ENCODE results near the gene AMPD2. TPM values are rescaled to one million over a fixed set of nuclear protein-coding genes. Genes with fewer than 3 reads are reported as not detected.

The AMPD2 gene
- total RNA-seq, 1 experiment from 2014 or later: 34.0 TPM

DNA sequence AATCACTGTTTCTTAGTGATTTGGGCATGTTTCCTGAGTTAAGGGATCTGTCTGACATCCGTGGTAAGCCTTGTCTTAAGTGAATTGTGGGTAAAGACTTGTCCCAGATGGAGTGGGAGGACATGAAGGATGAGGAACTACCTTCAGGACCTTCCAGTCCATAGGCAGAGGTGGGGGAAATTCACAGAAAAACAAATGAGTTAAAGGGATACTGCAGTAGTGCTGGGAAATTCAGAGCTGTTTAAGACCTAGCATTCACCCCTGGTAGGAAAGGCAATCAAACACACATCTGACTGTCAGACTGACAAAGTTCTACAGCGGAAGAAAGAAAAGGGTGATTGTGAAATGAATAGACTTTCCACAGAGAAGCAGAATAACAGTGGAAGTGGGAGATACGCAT lies 3.2 kb upstream of the AMPD2 start:
- Mint-ChIP-seq H3K27me3 (ENCODE audit: unreplicated experiment) (no peaks in the 10 kb centered on the region), H3K9me3 (ENCODE audit: low read depth, unreplicated experiment) (no peaks in the 10 kb centered on the region), H3K4me3 (ENCODE audit: low read depth, unreplicated experiment) (no peak overlapping the region), H3K36me3 (ENCODE audit: insufficient read depth, unreplicated experiment) (peaks cover 22% of the 10 kb centered on the region), H3K4me1 (ENCODE audit: low read depth, unreplicated experiment) (peaks cover 28% of the 10 kb centered on the region), H3K27ac (ENCODE audit: unreplicated experiment) (no peak overlapping the region)
- CTCF ChIA-PET: interaction anchor here (1.2 kb wide), 1 partner anchor 68 kb away, joined by 9 read pairs; the partner anchor contains the start of gene GNAI3
- no peak for DNase-seq
- intact Hi-C loops (cut with micrococcal nuclease; ENCODE audit: unreplicated experiment): loop anchor here (5.0 kb wide), 1 partner anchor 69 kb away; the partner anchor contains the start of gene GNAI3
- BruUV-seq (replicated peaks): no TSS peak
- TF ChIP-seq, protein P1, sequence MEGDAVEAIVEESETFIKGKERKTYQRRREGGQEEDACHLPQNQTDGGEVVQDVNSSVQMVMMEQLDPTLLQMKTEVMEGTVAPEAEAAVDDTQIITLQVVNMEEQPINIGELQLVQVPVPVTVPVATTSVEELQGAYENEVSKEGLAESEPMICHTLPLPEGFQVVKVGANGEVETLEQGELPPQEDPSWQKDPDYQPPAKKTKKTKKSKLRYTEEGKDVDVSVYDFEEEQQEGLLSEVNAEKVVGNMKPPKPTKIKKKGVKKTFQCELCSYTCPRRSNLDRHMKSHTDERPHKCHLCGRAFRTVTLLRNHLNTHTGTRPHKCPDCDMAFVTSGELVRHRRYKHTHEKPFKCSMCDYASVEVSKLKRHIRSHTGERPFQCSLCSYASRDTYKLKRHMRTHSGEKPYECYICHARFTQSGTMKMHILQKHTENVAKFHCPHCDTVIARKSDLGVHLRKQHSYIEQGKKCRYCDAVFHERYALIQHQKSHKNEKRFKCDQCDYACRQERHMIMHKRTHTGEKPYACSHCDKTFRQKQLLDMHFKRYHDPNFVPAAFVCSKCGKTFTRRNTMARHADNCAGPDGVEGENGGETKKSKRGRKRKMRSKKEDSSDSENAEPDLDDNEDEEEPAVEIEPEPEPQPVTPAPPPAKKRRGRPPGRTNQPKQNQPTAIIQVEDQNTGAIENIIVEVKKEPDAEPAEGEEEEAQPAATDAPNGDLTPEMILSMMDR (IDR thresholded peaks at IDR 0.05; ENCODE audit: unreplicated experiment): no peak

DNA sequence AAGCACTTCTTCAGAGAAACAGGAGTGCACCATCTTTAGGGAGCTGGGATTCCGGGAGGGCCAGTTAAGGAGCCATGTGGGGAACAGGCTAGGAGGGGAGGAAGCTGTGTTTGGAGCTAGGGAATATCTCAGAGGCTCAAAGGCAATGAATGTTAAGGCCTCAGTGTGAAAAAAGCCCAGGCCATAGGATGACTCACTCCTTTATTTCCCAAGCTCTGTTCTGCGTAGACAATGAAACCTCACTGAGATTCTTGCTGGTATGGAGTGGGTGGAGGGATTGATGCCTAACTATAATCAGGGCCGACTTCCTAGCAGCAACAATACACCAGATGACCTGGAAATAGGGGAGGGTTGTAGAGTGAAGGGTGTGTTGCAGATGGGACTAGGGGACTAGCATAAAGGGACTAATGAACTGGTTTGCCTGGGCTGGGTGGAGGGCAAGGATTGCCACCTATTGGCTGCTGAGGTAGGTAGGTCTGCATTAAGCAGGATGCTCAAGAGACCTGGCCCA lies 2.3 kb upstream of the AMPD2 start:
- peaks cover 30% of the 10 kb centered on the region for H3K36me3 Mint-ChIP-seq (ENCODE audit: insufficient read depth, unreplicated experiment)
- H3K9me3 Mint-ChIP-seq (ENCODE audit: low read depth, unreplicated experiment): no peaks in the 10 kb centered on the region
- intact Hi-C loops (cut with micrococcal nuclease; ENCODE audit: unreplicated experiment): loop anchor here (5.0 kb wide), 1 partner anchor 70 kb away; the partner anchor contains the start of gene GNAI3
- H3K4me1 Mint-ChIP-seq (ENCODE audit: low read depth, unreplicated experiment): peaks cover 35% of the 10 kb centered on the region
- DNase-seq: peak; percentile 14
- no peak overlapping the region for H3K4me3 Mint-ChIP-seq (ENCODE audit: low read depth, unreplicated experiment)
- BruUV-seq (replicated peaks): no TSS peak
- H3K27me3 Mint-ChIP-seq (ENCODE audit: unreplicated experiment): no peaks in the 10 kb centered on the region
- CTCF ChIA-PET: interaction anchor here (1.0 to 1.2 kb wide), 3 partner anchors 21 to 71 kb away, joined by 3 to 9 read pairs (median 4); partner anchors contain the start of gene GNAI3
- H3K27ac Mint-ChIP-seq (ENCODE audit: unreplicated experiment): no peak overlapping the region
- TF ChIP-seq, protein P1 (IDR thresholded peaks at IDR 0.05; ENCODE audit: unreplicated experiment): no peak

DNA sequence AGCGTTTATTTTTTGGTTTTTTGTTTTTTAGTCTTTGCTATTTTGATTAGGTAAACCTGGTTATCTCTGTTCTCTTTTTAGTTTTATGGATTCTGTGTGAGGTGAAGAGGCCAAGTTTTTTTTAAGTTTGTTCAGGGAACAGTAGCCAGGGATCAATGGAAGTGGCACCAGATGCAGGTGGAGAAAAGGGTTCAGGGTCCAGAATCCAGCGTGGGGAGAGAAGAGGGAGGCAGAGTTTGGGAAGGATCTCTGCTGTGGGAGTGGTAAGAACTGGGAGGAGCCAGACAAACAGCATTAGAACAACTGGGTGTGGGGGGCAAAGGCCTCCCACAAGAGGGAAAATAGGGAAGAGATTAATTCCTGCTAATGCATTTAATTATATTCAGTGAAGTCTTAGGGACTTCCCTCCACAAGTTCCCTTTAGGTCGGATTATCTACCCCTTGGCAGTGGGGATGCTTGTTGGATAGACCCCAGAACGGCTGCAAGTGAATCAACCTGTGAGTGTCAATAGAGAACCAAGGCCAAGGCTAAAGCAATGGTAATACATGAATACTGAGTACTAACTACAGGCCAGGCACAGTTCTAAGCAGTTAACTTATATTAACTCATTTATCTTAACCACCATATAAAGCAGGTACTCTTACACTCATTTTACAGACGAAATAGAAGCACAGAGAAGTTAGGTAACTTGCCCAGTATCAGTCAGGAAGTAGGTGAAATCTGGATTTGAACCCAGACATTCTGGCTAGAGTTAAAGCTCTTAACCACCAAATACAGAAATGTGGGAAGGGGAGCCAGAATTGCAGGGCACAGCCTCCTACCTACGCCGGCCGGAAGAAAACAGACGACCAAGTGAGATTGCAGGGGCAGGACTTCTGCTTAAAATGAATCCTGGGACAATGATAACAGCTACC lies 719 bp upstream of the AMPD2 start:
- TSS peak; percentile 52 for BruUV-seq (replicated peaks)
- Mint-ChIP-seq H3K4me3 (ENCODE audit: low read depth, unreplicated experiment) (peak overlapping the region; percentile 93), H3K27ac (ENCODE audit: unreplicated experiment) (peak overlapping the region; percentile 94), H3K9me3 (ENCODE audit: low read depth, unreplicated experiment) (no peaks in the 10 kb centered on the region), H3K27me3 (ENCODE audit: unreplicated experiment) (no peaks in the 10 kb centered on the region), H3K4me1 (ENCODE audit: low read depth, unreplicated experiment) (peaks cover 35% of the 10 kb centered on the region), H3K36me3 (ENCODE audit: insufficient read depth, unreplicated experiment) (peaks cover 36% of the 10 kb centered on the region)
- intact Hi-C loops (cut with micrococcal nuclease; ENCODE audit: unreplicated experiment): loop anchor here (5.0 kb wide), 1 partner anchor 72 kb away; the partner anchor contains the start of gene GNAI3
- TF ChIP-seq, protein P1 (IDR thresholded peaks at IDR 0.05; ENCODE audit: unreplicated experiment): no peak
- DNase-seq: no peak
- CTCF ChIA-PET: interaction anchor here (0.7 to 1.5 kb wide), 2 partner anchors 16 to 21 kb away, joined by 3 to 6 read pairs; no protein-coding TSS in a partner anchor

DNA sequence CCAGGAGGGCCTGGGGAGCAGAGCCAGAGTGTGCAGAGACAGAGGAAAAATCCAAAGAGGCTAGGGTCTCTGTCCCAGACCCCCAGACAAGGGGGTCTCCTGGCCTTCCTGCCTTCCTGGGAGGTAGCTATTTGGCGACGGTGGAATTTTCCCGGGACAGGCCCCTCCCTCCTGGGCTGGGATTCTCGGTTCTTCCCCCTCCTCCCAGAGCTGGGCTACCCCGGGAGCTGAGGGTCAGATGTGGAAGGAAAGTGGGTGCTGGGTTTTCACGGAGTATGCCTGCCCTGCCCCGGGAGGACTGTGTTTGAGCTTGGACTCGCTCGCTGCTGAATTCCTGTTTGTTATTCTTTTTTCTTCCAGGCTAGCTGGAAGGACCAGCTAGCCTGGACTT lies 759 bp downstream of the AMPD2 start:
- BruUV-seq (replicated peaks): no TSS peak
- H3K4me1 Mint-ChIP-seq (ENCODE audit: low read depth, unreplicated experiment): peaks cover 35% of the 10 kb centered on the region

More for the DNA sequence above, 759 bp downstream of the AMPD2 start:
- peak overlapping the region; percentile 94 for H3K27ac Mint-ChIP-seq (ENCODE audit: unreplicated experiment)
- intact Hi-C loops (cut with micrococcal nuclease; ENCODE audit: unreplicated experiment): no loop called here
- peak overlapping the region; percentile 93 for H3K4me3 Mint-ChIP-seq (ENCODE audit: low read depth, unreplicated experiment)
- TF ChIP-seq, protein P1 (IDR thresholded peaks at IDR 0.05; ENCODE audit: unreplicated experiment): no peak
- DNase-seq: peak; percentile 21
- H3K27me3 Mint-ChIP-seq (ENCODE audit: unreplicated experiment): no peaks in the 10 kb centered on the region
- no peaks in the 10 kb centered on the region for H3K9me3 Mint-ChIP-seq (ENCODE audit: low read depth, unreplicated experiment)
- CTCF ChIA-PET: interaction anchor here (0.6 to 1.5 kb wide), 4 partner anchors 10 to 87 kb away, joined by 3 to 8 read pairs (median 5); no protein-coding TSS in a partner anchor
- H3K36me3 Mint-ChIP-seq (ENCODE audit: insufficient read depth, unreplicated experiment): peaks cover 38% of the 10 kb centered on the region

Measured in Calu3 (cell line).